Measurements from ENCODE around the gene SLC46A2.

The SLC46A2 gene

DNA sequence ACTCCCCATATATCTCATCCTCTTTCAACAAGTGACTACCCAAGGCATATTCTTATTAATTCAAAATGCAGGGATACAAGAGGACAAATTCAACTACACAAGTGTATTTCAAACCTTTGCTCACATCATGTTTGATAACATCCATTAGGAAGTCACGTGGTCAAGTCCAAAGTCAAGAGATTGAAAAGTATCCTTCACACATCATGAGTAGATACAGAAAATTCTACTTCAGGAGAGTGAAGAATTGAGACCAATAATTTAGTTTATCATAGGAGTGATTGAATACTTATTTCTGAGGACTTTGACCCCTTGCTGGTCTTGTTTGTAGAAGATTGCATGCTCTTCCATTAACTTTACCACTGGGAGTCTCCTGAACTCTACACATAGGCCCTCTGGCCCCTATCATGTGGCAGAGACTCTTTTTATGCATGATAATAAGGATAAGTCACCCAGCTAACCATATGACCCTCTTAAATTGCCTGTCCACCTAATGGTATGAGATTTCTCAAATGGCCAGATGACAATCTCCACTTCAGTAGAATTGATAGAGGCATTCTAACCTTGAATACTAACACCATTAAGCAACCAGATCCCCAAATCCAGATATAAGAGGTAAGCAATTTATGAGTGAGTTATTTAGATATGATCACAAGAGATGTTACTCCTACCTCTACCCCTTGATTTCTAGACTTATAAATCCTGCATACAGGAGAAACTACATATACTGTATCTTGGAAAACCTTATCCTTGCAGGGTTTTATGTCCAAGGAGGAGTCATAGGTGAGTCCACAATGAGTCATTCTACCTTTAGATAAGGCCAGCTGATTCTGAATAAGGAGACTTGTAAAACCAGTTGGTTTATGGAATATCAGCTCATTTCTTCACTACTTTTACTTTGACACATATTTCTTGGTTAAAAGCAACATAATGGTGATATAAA lies 26.6 kb upstream of the SLC46A2 start:
- H3K4me3 ChIP-seq (replicated peaks in 1 of 2; ENCODE audit: low read depth in 2 of 2, low read length in 2 of 2) = no peak overlapping the region
- DNase-seq (ENCODE audit: low read depth in 2 of 2) = no peak
- TF ChIP-seq CTCF (IDR thresholded peaks at IDR 0.05; ENCODE audit: low read depth, low read length) = no peak

DNA sequence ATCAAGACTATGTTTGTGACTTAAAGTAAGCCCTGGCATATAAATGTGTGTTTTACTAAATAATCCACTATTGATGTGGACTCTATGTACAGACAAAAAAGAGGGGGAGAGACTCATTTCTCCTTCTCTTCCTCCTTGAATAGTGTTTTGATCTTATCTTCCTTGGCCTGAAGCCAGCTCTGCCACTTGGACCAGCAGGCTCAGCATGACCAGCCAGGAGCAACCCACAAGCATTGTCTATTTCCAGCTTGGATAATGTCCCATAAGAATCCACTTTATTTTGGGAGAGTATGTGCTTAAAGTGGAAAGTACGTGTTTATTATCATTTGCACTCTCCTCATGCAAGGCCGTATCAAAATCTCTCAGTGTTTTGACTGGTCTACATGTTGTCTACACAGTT lies 23.8 kb upstream of the SLC46A2 start:
- TF ChIP-seq CTCF (IDR thresholded peaks at IDR 0.05; ENCODE audit: low read depth, low read length) = no peak
- no peak for DNase-seq (ENCODE audit: low read depth in 2 of 2)
- no peak overlapping the region for H3K4me3 ChIP-seq (replicated peaks in 1 of 2; ENCODE audit: low read depth in 2 of 2, low read length in 2 of 2)

GRCh38 chr9:112913326-112913725 lies 22.6 kb upstream of the SLC46A2 start:
- no peak for TF ChIP-seq CTCF (IDR thresholded peaks at IDR 0.05; ENCODE audit: low read depth, low read length)
- no peak for DNase-seq (ENCODE audit: low read depth in 2 of 2)
- no peak overlapping the region for H3K4me3 ChIP-seq (replicated peaks in 1 of 2; ENCODE audit: low read depth in 2 of 2, low read length in 2 of 2)

- DNase-seq (ENCODE audit: low read depth in 2 of 2) = no peak
- no peak overlapping the region for H3K4me3 ChIP-seq (replicated peaks in 1 of 2; ENCODE audit: low read depth in 2 of 2, low read length in 2 of 2)
- no peak for TF ChIP-seq CTCF (IDR thresholded peaks at IDR 0.05; ENCODE audit: low read depth, low read length)
Measured at GRCh38 chr9:112912636-112913035, 22.0 kb upstream of the SLC46A2 start.

- TF ChIP-seq CTCF (IDR thresholded peaks at IDR 0.05; ENCODE audit: low read depth, low read length) = no peak
- no peak for DNase-seq (ENCODE audit: low read depth in 2 of 2)
- H3K4me3 ChIP-seq (replicated peaks in 1 of 2; ENCODE audit: low read depth in 2 of 2, low read length in 2 of 2) = no peak overlapping the region
Measured at GRCh38 chr9:112911736-112912135, 21.1 kb upstream of the SLC46A2 start.

DNA sequence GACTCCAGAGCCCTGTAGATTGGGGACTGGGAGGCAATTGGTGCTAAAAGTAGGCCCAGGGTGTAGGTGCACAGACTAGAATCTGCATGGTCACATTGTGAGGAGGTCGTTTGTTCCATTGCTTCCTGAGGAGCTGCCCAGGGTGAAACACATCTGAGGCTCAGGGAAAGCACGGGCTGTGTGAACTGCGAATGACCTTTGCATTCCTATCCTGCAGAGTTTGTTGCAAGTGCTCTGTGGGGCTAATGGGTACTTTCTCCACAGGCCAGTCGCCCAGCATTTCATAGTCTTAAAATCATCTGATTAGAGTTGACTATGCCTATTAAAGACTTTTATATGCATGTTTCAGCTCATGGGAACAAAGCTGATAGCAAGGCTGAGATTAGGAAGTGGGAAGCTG lies 14.4 kb upstream of the SLC46A2 start:
- DNase-seq (ENCODE audit: low read depth in 2 of 2) = no peak
- H3K4me3 ChIP-seq (replicated peaks in 1 of 2; ENCODE audit: low read depth in 2 of 2, low read length in 2 of 2) = no peak overlapping the region
- TF ChIP-seq CTCF (IDR thresholded peaks at IDR 0.05; ENCODE audit: low read depth, low read length) = no peak

All from cardiac fibroblast (primary cell).